HTERT RPE-1 (cell line): ENCODE results near the gene MECP2.
"Not testable (repeated sequence)": the region's sequence is repeated elsewhere in the genome, so short reads cannot be mapped to it uniquely, and the experiment has no call there.

Experiments used
- in situ Hi-C: fragments of 300-500 bp; cut with MboI; formaldehyde crosslinking; loops from 4 replicates; pipeline ENCODE4 v1.14.3; 2020; ENCODE audit warnings: low sequenced_read_pairs

The MECP2 gene

GRCh38 chrX:154097589-154098541 is at the start of gene MECP2:
TSS of gene MECP2 (minus strand) at chrX:154097717.
- in situ Hi-C loops: no loop called here

- in situ Hi-C loops: not testable (repeated sequence)
Measured at GRCh38 chrX:154144010-154144409, 46.5 kb upstream of the MECP2 start, which contains the start of gene OPN1LW. TSS of gene OPN1LW (plus strand) at chrX:154144243. CDS start at chrX:154144284, 41 bp downstream.

DNA sequence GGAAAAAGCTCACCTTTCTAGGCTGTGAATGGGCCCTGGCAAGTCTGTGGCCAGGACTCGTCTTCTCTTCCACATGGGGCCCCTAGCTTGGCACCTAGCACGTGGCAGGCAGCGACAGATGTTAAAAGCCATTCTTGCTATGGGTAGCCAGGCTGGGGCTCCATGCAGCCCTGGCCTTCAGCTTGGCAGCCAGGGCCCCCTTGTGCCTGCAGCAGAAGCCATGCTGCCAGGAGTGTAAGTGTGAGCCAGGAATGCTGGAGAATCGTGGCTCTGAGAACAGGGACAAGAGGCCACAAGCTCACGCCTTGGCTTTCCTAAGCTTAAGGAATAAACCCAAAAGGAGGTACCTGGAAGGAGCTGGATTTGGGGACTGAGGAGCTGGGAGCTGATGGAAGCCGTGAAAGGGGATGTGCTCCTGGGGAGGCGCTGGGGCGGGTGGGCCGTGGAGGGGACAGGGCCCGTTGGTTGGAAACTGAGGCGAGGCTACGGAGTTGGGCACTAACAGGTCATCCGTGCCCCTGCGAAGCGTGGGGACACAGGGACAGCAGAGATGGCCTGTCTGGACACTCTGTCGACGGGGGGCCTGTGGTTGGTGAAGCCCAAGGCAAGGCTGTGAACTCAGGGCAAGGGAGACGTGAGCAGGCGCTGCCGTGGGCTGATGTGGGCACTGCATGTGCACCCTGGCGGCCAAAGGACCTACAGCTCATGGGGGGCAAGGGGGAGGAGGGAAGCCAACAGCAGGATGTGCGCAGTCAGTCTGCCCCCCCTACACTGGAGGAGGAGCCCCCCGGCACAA is 45.6 kb upstream of the MECP2 start:
- in situ Hi-C loops: no loop called here

DNA sequence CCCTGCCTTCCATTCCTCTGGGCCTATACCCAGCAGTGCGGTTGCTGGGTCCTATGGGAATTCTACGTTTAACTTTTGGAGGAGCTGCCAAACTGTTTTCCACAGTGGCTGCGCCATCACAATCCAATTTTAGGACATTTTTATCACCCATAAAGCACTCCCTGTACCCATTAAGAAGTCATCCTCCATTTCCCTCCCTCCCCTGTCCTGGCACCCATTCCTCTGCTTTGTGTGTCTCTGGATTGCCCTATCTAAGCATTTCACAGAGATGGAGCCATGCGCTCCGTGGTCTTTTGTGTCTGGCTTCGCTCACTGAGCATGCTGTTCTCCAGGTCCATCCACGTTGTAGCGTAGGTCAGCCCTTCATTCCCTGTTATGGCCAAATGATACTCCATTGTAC is 44.9 kb upstream of the MECP2 start:
- in situ Hi-C loops: no loop called here

GRCh38 chrX:154140742-154141141 is 43.2 kb upstream of the MECP2 start:
- in situ Hi-C loops: no loop called here

- in situ Hi-C loops: no loop called here
Measured at GRCh38 chrX:154140206-154140605, 42.7 kb upstream of the MECP2 start.

DNA sequence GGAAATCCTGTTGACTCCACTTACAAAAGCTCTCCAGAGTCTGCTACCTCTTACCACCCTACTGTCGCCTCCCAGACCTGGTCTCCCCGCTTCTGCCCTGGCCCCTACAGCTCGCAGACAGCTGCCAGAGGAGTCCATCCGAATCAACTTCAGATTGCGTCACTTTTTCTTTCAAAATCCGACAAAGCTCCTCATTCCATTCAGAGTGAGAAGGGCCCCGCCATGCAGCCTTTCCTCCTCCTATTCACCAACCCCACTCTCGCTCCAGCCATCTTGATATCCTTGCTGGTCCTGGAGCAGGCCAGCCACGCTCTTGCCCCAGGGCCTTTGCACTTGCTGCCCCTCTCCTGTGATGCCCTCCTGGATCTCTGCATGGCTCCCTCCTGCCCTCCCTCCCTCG is 41.3 kb upstream of the MECP2 start:
- in situ Hi-C loops: no loop called here

DNA sequence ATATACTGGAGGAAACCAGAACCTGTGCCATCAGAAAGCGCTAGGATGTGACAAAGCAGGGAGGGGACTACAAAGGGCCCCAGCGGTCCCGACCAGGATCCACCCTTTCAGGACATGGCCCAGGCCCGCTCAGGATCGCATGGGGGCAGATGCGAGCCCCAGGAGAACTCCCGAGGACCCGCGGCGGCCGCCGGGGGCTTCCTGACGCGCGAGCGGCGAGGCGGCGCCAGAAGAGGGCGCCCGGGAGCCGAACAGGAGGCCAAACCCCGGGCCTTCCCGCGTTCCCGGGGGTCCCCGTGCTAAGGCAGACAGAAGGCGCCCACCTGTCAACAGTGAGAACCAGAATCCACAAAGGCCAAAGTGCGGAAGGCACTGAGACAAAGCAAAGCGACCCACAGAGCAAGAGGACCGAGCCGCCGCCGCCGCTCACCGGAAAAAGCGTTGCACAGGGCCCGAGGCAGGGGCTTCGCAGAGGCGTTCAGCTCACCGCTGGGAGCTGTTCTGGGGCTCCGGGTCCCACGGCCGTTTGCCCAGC is 39.2 kb upstream of the MECP2 start:
- in situ Hi-C loops: no loop called here

DNA sequence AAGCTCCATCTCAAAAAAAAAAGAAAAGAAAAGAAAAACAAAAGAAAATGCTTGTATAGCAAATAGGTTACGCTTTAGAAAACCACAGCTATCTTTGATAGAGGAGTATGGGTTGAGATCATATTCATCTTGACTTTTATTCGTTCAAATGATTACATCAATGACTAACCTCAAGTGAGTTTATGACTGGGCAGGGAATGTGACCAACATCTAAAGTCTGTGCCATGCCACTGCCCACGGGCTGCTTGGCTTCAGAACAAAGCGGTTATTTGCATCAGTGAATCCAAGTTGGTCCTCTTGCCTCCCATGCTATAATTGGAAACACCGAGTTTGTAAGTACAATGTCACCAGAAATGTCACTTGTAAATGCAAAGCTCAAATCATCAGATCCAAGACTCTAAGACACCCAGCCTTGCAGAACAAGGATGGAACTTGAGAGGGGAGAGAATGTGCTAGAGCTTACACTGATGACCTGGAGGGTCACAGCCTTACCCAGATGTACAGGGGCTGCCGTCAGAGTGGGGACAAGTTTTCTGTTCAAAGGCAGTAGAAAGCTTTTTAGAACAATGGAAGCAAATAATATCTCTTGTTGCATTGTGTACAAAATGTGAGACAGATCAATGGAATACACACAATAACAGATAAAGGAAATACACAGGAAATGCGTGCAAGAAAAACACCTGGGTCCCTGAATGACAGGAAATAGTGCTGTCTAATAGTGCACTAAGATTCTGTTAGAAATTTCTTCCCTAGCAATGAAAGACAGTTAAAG is 38.1 kb upstream of the MECP2 start:
- in situ Hi-C loops: no loop called here

- in situ Hi-C loops: no loop called here
Measured at GRCh38 chrX:154132366-154132765, 34.8 kb upstream of the MECP2 start.

DNA sequence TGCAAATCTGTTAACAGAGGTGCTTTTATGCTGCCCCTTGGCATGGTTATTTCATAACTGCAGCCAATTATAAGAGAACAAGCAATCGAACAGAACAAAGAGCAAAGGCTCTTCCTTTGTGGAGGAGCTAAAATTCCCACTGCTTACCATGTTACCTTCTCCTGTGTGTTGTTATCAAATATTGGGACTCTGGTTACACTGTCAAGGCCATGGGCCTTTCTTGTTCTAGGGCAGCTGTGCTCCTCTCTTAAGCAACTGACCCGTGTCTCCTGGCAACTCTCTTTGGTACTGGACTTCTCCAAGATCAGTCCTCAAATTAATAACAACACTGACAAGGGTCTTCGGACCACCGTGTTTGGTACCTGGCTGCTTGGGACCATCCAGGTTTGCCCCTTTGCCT is 34.4 kb upstream of the MECP2 start:
- in situ Hi-C loops: no loop called here

DNA sequence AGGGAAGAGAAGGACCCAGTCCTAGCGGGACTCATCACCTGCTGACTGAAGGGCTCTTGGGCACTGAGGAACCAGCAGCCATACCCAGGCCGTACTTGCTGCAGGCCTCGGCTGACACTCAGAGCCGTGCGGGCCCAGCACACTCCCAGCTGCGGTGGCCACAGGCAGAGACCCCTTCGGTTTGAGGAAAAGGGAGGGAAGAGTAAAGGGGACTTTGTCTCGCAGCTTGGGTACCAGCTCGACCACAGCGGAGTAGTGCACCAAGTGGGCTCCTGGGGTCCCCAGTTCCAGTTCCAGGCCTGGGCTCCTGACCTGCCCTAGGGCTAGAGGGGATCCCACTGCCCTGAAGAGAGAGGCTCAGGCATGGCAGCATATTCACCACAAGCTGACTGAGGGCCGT is 28.6 kb upstream of the MECP2 start:
- in situ Hi-C loops: no loop called here

- in situ Hi-C loops: no loop called here
Measured at GRCh38 chrX:154125391-154126040, 28.0 kb upstream of the MECP2 start.

DNA sequence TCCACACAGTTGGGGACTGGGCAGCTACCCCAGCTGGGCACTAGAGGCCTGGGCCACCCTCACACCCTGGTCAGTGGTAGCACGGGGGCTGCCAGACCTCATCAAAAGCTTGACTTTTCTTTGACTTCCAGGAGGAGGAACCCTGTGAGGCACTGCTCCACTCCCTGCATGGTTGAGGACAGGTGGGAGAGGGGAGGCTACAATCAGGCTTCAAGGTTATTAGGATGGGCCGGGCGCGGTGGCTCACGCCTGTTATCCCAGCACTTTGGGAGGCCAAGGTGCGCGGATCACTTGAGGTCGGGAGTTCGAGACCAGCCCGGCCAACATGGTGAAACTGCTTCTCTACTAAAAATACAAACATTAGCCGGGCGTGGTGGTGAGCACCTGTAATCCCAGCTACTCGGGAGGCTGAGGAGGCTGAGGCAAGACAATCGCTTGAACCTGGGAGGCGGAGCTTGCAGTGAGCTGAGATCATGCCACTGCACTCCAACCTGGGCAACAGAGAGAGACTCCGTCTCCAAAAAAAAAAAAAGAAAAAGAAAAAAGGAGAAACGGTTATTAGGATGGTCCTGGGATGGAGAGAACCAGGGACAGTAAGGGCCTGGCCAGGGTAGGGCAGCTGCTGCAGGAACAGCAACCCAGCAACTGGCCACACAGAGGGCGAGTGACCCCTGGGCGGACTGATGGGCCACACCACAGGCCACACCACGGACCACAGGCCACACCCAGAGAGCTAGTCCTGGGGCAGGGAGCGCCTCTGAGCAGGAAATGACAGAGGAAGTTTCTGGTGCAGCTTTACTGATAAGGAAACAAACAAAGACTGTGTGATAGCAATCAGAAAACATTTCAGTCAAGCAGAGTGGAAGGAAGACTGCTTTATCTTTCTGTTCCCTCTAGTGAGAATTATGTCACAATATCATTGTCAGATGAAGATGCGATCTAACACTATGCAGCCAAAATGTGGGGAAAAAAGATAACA is 26.0 kb upstream of the MECP2 start:
- in situ Hi-C loops: no loop called here

- in situ Hi-C loops: no loop called here
Measured at GRCh38 chrX:154121961-154122360, 24.4 kb upstream of the MECP2 start.

DNA sequence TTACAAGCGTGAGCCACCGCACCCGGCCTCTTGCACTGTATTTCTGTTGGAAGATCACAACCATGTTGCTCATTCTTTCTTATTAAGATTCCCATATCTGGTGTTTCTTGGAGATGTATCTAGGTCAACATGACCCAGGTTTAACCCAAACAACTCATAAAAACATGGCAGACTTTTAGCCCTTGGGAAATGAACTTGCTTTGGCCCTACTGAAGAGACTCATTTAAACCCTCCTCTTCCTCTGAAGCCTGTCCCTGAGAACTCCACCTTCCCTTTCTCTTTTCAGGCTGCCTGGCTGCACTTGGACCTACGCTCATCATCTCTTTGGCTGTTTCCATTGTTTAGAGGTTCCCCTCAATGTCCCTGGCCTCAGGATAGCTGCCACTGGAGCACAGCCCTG is 23.7 kb upstream of the MECP2 start:
- in situ Hi-C loops: no loop called here

DNA sequence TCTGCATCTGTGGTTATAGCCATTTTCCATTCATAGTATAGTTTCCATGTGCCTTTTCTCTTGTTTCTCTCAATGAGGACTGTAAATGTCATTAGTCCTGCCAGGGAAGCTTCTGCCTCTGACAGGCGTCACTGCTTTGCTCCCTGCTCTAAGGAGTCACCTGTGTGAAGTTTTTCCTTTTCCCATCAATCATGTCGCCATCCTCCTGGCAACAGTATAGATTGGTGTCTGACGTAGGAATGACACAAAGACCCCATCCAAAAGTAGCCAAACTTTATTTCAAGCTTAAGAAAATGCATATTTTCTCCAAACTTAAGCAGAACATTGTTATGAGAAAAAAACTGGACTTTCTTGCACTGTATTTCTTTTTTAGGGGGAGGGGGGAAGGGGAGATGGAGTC is 23.1 kb upstream of the MECP2 start:
- in situ Hi-C loops: no loop called here

DNA sequence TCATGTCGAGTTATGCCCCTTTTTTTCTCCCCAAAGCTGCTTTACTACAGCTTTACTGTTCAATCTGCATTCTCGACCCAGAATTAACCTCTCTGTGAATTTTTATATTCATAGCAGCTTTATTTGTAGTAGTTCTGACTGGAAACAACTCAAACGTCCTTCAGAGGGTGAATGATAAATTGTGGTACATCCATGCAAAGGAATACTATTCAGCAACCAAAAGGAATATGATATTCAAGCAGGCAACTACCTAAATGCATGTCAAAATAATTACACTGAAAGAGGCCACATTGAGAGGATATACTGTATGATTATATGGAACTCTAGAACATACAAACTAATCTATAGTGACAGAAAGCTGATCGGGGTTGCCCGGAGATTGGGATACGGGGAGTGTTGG is 20.0 kb upstream of the MECP2 start:
- in situ Hi-C loops: no loop called here
